IPS DF 6.9 (cell line): ENCODE data around the gene EPN3.

ENCODE experiments used
- DNase-seq: peaks from one replicate; pipeline ENCODE4 v3.0.0-alpha.2; 2013; ENCODE audit warnings: low read depth, low spot score
- H3K27ac ChIP-seq: one replicate; pipeline ENCODE4 v1.5.1; 2013; ENCODE audit warnings: low read length, control low read depth
- H3K27me3 ChIP-seq: 2 replicates; pipeline ENCODE4 v1.6.1; 2013; ENCODE audit warnings: mild to moderate bottlenecking, low read length; ENCODE audit not compliant: control insufficient read depth, insufficient read depth
- H3K36me3 ChIP-seq: 2 replicates; pipeline ENCODE4 v1.6.1; 2013; ENCODE audit warnings: low read length; ENCODE audit not compliant: control insufficient read depth, insufficient read depth
- H3K4me1 ChIP-seq: 2 replicates; pipeline ENCODE4 v1.6.1; 2013; ENCODE audit warnings: low read length; ENCODE audit not compliant: control insufficient read depth, insufficient read depth
- H3K4me3 ChIP-seq: 2 replicates; pipeline ENCODE4 v1.5.1; 2013; ENCODE audit warnings: mild to moderate bottlenecking, low read length
- H3K9me3 ChIP-seq: 2 replicates; pipeline ENCODE4 v1.6.1; 2013; ENCODE audit warnings: low read length, inconsistent platforms; ENCODE audit not compliant: control insufficient read depth, insufficient read depth
- WGBS: extraction: QIAGEN DNeasy Blood & Tissue Kit; methylation state at CpG from one replicate; pipeline ENCODE4 v1.1.7; 2013; ENCODE audit warnings: mixed read lengths, missing lambda C conversion rate; ENCODE audit not compliant: insufficient read length, insufficient coverage; 5-methylcytosine and 5-hydroxymethylcytosine counted together

The EPN3 gene

DNA sequence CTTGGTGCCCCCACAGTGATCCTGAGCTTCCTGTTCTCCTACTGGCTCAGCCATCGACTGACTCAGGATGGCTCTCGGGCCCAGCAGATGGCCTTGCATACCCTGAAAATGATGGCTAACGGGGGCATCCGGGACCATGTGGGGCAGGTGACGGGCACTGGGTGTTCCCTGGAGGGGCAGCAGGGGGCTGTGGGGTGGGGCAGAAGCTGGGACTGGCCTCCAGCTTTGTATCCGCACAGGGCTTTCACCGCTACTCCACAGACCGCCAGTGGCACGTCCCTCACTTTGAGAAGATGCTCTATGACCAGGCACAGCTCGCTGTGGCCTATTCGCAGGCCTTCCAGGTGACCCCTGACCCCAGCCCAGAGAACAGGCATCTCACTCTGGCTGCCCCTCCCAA lies 17.4 kb downstream of the EPN3 start:
- no CpG with 5 or more reads among the region's 11 CpGs for WGBS
- Histone ChIP-seq H3K36me3 (no peaks in the 10 kb centered on the region), H3K27me3 (no peaks in the 10 kb centered on the region), H3K27ac (no peak overlapping the region), H3K4me3 (no peak overlapping the region), H3K9me3 (no peaks in the 10 kb centered on the region), H3K4me1 (0 out of 2 replicates have a peak, but pooled peaks cover 2% of the 10 kb centered on the region)
- DNase-seq: no peak

DNA sequence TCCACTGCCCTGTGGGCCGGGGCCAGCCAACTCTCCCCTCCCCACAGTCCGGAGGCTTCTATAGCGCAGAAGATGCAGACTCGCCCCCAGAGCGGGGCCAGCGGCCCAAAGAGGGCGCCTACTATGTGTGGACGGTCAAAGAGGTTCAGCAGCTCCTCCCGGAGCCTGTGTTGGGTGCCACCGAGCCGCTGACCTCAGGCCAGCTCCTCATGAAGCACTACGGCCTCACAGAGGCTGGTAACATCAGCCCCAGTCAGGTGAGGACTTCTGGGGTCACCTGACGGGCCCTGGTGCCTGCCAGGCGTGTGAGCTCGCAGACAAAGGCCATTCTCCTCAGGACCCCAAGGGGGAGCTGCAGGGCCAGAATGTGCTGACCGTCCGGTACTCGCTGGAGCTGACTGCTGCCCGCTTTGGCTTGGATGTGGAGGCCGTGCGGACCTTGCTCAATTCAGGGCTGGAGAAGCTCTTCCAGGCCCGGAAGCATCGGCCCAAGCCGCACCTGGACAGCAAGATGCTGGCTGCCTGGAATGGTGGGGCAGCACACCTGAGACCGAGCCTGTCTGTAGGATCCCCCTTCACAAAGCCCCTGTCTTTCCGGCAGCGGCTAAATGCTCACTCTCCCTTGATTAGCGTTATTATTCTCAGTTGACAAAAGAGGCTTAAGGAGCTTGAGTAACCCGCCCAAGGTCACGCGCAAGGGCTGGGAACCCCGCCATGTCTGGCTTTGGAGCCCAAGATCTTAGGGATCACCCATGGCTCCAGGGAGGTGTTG lies 18.3 kb downstream of the EPN3 start:
- no CpG with 5 or more reads among the region's 32 CpGs for WGBS
- H3K36me3 ChIP-seq: no peaks in the 10 kb centered on the region
- H3K27ac ChIP-seq: no peak overlapping the region
- no peaks in the 10 kb centered on the region for H3K9me3 ChIP-seq
- H3K27me3 ChIP-seq: no peaks in the 10 kb centered on the region
- no peak overlapping the region for H3K4me3 ChIP-seq
- 0 out of 2 replicates have a peak, but pooled peaks cover 2% of the 10 kb centered on the region for H3K4me1 ChIP-seq
- DNase-seq: peak; percentile 90

DNA sequence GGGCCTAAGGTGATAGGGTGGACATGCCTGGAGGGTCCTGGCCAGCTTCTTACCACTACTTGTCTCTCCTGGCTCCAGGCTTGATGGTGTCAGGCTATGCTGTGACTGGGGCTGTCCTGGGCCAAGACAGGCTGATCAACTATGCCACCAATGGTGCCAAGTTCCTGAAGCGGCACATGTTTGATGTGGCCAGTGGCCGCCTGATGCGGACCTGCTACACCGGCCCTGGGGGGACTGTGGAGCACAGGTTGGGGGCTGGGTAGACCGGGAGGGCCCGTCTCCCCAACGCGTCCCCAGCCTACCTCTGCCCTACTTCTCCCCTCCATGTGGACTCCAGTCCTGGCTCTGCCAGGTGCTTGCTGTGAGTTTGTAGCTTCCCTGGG lies 18.9 kb downstream of the EPN3 start:
- WGBS: no CpG with 5 or more reads among the region's 8 CpGs
- H3K27me3 ChIP-seq: no peaks in the 10 kb centered on the region
- H3K27ac ChIP-seq: no peak overlapping the region
- H3K9me3 ChIP-seq: no peaks in the 10 kb centered on the region
- no peak overlapping the region for H3K4me3 ChIP-seq
- H3K4me1 ChIP-seq: 0 out of 2 replicates have a peak, but pooled peaks cover 2% of the 10 kb centered on the region
- DNase-seq: no peak
- H3K36me3 ChIP-seq: no peaks in the 10 kb centered on the region

DNA sequence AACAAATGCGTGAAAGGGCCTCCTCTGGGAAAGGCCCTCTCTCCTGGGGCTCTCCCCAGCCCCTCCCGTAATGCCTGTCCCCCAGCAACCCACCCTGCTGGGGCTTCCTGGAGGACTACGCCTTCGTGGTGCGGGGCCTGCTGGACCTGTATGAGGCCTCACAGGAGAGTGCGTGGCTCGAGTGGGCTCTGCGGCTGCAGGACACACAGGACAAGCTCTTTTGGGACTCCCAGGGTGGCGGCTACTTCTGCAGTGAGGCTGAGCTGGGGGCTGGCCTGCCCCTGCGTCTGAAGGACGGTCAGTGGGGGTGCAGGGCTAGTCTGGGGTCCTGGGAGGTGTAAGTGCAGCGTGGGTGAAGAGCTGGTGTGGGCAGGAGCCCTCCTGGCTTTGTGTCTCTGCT lies 19.3 kb downstream of the EPN3 start:
- no peaks in the 10 kb centered on the region for H3K9me3 ChIP-seq
- H3K27ac ChIP-seq: no peak overlapping the region
- H3K27me3 ChIP-seq: no peaks in the 10 kb centered on the region
- H3K36me3 ChIP-seq: no peaks in the 10 kb centered on the region
- H3K4me3 ChIP-seq: no peak overlapping the region
- H3K4me1 ChIP-seq: 0 out of 2 replicates have a peak, but pooled peaks cover 2% of the 10 kb centered on the region
- WGBS: no CpG with 5 or more reads among the region's 12 CpGs
- no peak for DNase-seq

DNA sequence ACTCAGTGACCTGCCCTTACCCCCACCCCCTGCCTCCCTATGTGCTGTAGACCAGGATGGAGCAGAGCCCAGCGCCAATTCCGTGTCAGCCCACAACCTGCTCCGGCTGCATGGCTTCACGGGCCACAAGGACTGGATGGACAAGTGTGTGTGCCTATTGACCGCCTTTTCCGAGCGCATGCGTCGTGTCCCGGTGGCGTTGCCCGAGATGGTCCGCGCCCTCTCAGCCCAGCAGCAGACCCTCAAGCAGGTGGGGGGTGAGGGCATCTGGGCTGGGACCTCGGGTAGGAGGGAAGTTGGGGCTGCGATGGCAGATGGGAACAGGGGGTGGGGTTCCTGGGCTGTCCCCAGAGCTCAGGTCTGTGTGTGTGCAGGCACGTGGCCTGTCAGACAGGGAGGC lies 21.7 kb downstream of the EPN3 start:
- Histone ChIP-seq H3K36me3 (no peaks in the 10 kb centered on the region), H3K4me3 (no peak overlapping the region), H3K4me1 (peaks cover 2% of the 10 kb centered on the region), H3K27ac (no peak overlapping the region), H3K9me3 (no peaks in the 10 kb centered on the region), H3K27me3 (peaks cover 10% of the 10 kb centered on the region; the same call in 1 of the 2 replicates)
- no CpG with 5 or more reads among the region's 17 CpGs for WGBS
- DNase-seq: no peak

DNA sequence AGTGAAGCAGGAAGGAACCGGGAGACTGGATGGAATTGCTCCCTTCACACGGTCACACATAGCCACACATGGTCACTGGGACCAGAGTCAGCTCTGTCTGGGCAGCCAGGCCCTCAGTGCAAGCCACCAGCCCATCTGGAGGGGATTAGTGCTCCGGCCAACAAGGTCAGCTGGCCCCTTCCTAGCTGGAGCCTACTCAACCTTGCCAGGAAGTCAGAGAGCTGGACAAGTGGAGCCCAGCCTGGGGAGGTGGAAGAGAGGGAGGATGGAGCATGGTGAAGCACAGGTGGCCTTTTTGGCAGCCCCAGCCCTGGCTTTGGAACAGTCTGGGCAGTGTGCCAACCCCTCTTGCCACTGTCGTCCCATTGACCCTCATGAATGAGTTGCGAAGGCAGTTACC lies 24.3 kb downstream of the EPN3 start:
- Histone ChIP-seq H3K27me3 (peaks cover 11% of the 10 kb centered on the region), H3K36me3 (no peaks in the 10 kb centered on the region), H3K4me3 (no peak overlapping the region), H3K9me3 (no peaks in the 10 kb centered on the region), H3K27ac (no peak overlapping the region), H3K4me1 (peaks cover 2% of the 10 kb centered on the region)
- no CpG with 5 or more reads among the region's 5 CpGs for WGBS
- DNase-seq: no peak

DNA sequence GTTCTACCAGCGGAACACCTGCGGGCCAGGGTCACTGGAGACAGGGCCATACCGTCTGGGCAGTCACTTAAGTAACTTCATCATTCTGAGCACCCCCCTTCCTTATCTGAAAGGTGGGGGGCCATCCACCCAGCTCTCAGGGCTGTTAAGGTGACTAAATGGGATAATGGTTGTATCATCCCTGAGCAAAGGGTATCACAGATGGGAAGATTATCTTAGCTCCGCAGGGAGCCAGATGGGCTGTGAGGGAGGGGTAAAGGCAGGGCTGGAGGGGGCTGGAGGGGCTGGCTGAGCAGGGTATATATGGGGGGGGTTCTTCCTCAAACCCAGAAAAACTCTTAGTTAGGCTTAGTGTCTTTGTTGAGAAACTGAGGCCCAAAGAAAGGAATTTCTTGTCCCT lies 25.1 kb downstream of the EPN3 start:
- no peaks in the 10 kb centered on the region for H3K36me3 ChIP-seq
- H3K27me3 ChIP-seq: peaks cover 18% of the 10 kb centered on the region
- no peak overlapping the region for H3K4me3 ChIP-seq
- no peak overlapping the region for H3K27ac ChIP-seq
- no peaks in the 10 kb centered on the region for H3K9me3 ChIP-seq
- no peak for DNase-seq
- no CpG with 5 or more reads among the region's 4 CpGs for WGBS
- H3K4me1 ChIP-seq: peaks cover 2% of the 10 kb centered on the region

DNA sequence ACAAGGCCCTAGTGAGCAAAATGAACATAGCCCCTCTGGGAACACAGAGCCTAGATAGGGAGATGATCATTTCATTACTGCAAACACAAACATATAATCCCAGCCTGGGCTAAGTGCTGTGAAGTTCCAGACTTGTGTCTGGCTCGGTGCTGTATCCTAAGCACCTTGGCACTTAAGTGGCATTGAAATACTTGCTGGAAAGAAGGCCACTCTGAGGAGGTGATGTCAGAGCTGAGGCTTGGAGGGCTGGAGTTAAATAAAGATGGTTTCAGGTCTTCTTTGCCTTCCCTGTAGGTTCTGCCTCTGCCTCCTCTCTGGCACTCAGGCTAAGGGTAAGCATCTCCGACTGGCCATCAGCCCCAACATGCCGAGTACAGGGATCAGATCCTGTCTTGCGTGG lies 25.6 kb downstream of the EPN3 start:
- no peak for DNase-seq
- H3K27ac ChIP-seq: no peak overlapping the region
- H3K4me3 ChIP-seq: no peak overlapping the region
- H3K27me3 ChIP-seq: peaks cover 23% of the 10 kb centered on the region
- no CpG with 5 or more reads among the region's 4 CpGs for WGBS
- H3K36me3 ChIP-seq: no peaks in the 10 kb centered on the region
- peaks cover 2% of the 10 kb centered on the region for H3K4me1 ChIP-seq
- no peaks in the 10 kb centered on the region for H3K9me3 ChIP-seq

DNA sequence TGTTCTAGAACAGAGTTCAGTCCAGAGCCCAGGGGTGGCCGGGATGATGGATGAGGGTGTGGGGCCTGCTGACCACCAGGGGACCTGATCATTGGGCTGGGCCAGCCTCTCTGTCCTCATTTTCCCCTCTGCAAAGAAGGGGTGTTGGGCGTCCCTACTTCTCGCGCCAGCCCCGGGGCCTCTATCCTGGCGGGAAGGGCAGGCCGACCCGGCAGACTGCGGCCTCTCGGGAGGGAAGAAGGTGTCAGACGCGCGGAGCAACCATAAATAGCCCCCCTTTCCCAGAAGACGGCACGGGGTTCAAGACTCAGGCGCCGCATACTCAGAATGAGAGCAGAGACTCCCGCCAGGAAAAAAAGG lies 26.0 kb downstream of the EPN3 start:
- Histone ChIP-seq H3K4me1 (peaks cover 2% of the 10 kb centered on the region), H3K9me3 (no peaks in the 10 kb centered on the region), H3K27ac (no peak overlapping the region), H3K4me3 (no peak overlapping the region; the same call in 1 of the 2 replicates), H3K36me3 (no peaks in the 10 kb centered on the region), H3K27me3 (peaks cover 28% of the 10 kb centered on the region)
- WGBS: no CpG with 5 or more reads among the region's 18 CpGs
- no peak for DNase-seq

DNA sequence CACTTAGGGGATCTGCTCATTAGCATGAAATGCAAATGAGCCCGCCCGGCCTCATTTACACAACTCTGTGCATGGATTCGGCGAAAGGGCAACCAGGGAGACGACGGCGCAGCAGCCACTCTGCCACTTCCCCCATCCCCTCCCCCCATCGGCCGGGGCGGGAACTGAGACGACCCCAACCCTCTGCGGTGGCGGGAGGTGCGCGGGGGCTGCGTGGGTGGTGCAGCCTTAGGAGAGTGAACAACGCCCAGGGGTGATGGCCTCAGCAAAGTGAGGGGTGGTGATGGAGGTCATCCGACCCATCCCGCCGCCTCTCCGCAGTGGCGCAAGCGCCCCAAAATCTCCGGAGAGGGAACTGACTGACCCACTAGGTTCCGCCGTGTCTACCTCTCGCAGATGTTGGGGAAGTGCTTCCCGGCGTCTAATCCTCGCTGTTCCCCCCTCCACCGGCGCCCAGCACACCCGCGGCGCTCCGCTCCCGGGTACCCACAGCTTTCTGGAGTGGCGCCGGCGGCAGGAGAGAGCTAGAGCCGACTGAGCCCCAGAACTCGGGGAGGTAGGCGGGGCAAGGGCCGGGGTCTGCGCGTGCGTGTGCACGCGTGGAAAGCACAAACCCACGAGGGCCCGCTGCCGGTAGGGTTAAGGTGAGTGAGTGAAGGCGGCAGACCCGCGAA lies 26.5 kb downstream of the EPN3 start:
- no CpG with 5 or more reads among the region's 55 CpGs for WGBS
- no peaks in the 10 kb centered on the region for H3K9me3 ChIP-seq
- H3K36me3 ChIP-seq: no peaks in the 10 kb centered on the region
- H3K4me1 ChIP-seq: peaks cover 2% of the 10 kb centered on the region
- peaks cover 33% of the 10 kb centered on the region for H3K27me3 ChIP-seq
- no peak overlapping the region for H3K27ac ChIP-seq
- DNase-seq: no peak
- peak overlapping the region; percentile 58; the same call in 1 of the 2 replicates for H3K4me3 ChIP-seq
